NCI-H2196 treated with DMSO at 0.1 percent for 48 hours (cell line): ENCODE data around the gene TMEM183A.
"Not testable (repeated sequence)": the region's sequence is repeated elsewhere in the genome, so short reads cannot be mapped to it uniquely, and the experiment has no call there.

Experiments used
- DNase-seq: peaks from one replicate; lab custom pipeline; 2025; ENCODE audit not compliant: unreplicated experiment; lab: John Stamatoyannopoulos, UW

TMEM183A gene

GRCh38 chr1:203006948-203007871 is at the start of gene TMEM183A:
TSS of gene TMEM183A (plus strand) at chr1:203007374. CDS start at chr1:203007466, 92 bp downstream.
- DNase-seq, result peak; percentile 91

- DNase-seq, result peak; percentile 79
Measured at GRCh38 chr1:202957733-202958543, 49.2 kb upstream of the TMEM183A start, which contains the start of gene ADIPOR1. TSS of gene ADIPOR1 (minus strand) at chr1:202958312. CDS start at chr1:202951070, 7,242 bp downstream.

DNA sequence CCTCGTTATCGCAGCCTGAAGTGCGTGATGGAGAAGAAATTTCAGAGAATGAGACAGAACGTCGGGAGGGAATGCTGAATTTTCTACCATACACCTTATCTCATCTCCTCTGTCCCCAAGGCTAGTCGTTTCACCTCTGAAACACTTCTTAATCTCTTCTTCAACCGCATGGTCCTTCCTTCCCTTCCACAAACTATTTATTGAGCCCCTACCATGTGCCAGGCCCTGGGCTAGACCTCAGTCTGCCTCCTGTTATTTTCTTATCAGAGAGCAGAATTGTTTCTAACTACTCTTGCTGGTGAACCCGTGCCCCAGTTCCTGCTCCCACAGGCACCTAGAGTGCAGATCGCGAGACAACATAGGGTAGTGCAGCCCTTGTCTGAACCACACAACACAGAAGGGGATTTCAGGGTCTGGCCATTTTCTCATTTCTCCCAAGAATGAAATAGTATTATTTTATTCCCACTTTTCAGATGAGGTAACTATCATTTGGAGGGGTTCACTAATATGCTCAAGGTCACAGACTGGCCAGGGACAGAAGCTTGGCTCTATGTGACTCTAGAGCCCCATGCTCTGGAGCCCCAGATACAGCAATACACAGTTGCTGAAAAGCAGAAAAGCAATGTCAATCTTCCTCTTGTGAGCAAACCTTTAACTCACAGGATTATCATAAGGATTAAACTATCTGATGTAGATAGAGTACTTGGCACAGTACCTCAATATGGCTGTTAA is 48.5 kb upstream of the TMEM183A start:
- no peak for DNase-seq

- DNase-seq, result peak; percentile 30
Measured at GRCh38 chr1:202959276-202959620, 47.9 kb upstream of the TMEM183A start.

GRCh38 chr1:202961220-202961880 is 45.8 kb upstream of the TMEM183A start:
- no peak for DNase-seq

- peak; percentile 92 for DNase-seq
Measured at GRCh38 chr1:202964791-202965410, 42.3 kb upstream of the TMEM183A start.

- DNase-seq, result no peak
Measured at GRCh38 chr1:202965422-202965821, 41.8 kb upstream of the TMEM183A start.

DNA sequence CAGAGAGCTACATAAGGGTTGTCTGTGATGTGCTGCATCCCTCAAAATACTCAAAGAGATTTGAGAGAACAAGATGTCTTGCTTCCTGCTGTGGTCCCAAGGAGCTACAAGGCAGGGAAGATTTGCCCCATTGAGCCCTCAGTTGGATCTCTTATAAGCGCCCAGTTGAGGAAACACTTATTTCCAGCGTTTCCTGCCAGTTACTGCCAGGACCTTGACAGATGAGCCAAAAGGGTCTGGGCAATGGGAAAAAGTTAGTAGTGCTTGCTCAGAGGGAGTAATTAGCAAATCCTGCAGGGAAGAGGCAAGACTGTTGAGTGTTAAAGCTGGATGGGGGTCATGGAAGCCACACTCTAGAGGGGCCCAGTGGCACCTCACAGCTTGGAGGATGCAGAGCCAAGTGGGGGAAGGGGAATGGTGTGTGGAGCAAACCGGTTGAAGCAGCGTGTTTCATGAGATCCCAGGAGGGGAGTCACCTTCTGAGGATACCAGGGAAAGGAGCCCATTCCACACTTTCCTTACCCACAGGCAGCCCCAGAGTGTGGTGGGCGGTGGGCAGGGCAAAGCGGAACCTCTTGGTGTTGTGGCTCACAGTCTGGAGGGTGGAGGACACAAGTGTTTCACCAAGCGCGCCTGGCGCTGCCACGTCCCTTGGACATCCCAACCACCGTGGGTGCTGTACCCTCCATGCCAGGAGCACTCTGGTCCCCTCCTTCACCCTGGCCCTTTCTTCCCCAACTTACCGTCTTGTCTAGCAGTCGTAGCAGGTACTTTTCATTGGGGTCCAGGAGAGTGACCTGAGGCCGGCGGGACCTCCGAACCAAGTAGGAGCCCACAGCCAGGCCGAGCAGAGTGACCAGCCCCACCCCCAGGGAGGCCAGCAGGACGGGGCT is 40.9 kb upstream of the TMEM183A start:
- DNase-seq, result no peak

GRCh38 chr1:202967684-202968281 is 39.4 kb upstream of the TMEM183A start:
- DNase-seq, result no peak

GRCh38 chr1:202968351-202968750 is 38.8 kb upstream of the TMEM183A start:
- no peak for DNase-seq

- DNase-seq, result peak; percentile 23
Measured at GRCh38 chr1:202968895-202969295, 38.3 kb upstream of the TMEM183A start.

GRCh38 chr1:202972046-202972445 is 35.1 kb upstream of the TMEM183A start:
- DNase-seq, result no peak

DNA sequence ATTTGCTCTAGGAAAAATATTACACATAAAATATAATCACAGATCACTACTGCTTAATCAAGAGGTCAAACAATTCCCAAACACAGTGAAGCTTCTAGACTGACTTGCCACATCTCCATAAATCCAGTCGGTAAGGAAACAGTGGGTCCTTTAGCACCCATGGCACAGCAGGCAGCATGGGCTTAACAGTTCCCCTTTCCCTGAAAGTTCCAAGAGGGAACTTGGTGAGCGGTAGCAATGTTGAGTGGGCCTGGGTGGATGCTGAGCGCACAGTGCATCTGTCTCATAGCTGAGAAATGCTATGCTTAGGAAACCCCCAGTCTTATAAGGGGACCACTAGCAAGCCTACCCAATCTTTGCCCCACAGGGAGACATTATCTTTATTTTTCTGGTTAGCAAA is 32.3 kb upstream of the TMEM183A start:
- no peak for DNase-seq

DNA sequence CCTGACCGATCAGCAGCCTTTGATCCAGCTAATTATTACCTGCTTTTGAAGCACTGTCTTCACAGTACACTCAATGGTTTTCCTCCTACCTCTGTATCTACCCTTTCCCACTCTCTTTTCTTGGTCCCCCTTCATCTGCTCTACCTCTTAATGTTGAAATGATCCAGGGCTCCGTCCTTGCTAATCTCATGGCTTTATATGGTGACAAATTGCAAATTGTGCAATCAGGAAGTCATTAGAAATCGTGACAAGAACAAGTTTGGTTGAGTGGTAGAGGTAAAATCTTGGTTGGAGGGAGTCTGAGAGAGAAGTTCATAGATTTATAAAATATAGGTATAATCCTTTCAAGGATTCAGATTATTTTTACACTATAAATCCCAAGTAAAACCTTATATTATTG is 30.5 kb upstream of the TMEM183A start:
- no peak for DNase-seq

DNA sequence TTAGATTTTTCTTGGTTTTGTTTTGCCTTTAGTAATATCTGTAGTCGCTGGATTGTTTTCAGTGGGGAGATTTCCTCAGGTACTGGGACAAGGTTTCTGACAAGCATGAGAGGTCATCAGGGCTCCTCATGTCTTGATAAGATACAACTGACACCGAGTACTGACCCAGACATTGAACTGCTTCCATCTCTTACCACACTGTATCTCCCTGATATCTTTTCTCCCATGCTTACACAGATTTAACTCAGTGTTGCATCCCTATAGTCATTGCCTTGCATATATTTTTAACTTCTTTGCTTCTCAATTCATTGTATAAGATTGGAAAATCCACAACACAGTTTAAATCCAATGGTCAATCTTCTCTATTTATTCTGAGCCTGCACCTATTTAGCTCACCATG is 27.7 kb upstream of the TMEM183A start:
- no peak for DNase-seq

DNA sequence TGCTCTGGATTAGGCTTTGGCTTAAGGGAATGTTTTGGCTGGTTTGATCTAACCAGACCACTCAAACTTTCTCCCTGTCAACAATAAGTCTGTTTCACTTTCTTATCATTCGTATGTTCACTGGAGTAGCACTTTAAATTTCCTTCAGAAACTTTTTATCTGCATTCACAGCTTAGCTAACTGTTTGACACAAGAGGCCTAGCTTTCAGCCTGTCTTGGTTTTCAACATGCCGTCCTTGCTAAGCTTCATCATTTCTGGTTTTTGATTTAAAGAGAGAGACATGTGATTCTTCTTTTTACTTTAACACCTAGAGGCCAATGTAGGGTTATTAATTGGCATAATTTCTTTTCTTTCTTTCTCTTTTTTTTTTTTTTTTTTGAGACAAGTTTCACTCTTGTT is 25.2 kb upstream of the TMEM183A start:
- no peak for DNase-seq

GRCh38 chr1:202982715-202983430 is 24.3 kb upstream of the TMEM183A start:
- DNase-seq, result no peak

- not testable (repeated sequence) for DNase-seq
Measured at GRCh38 chr1:202986120-202986519, 21.1 kb upstream of the TMEM183A start.
